Hepatocyte (in vitro differentiated cells): ENCODE measurements around the gene ARSB.

ENCODE experiments used
- CTCF ChIP-seq: fragments of 200-600 bp; sonication (generic); IDR thresholded peaks from 2 replicates; pipeline ENCODE4 v1.5.1; 2016; ENCODE audit warnings: antibody characterized with exemption, mild to moderate bottlenecking; ENCODE audit not compliant: poor library complexity
- EZH2 ChIP-seq: fragments of 200-600 bp; sonication (generic); IDR thresholded peaks from 2 replicates; pipeline ENCODE4 v1.6.1; 2016; ENCODE audit warnings: antibody characterized with exemption, mild to moderate bottlenecking, borderline replicate concordance

GRCh38 chr5:78997090-78997489 lies 12.0 kb upstream of the ARSB start:
- no peak for TF ChIP-seq CTCF
- no peak for TF ChIP-seq EZH2
